Pancreas (tissue), 10 donors: ENCODE results near the gene CTXND1. TPM values are rescaled to one million over a fixed set of nuclear protein-coding genes. Genes with fewer than 3 reads are reported as not detected.
A peak's percentile ranks its signal among the peaks of the same experiment; 100 is the strongest.

Experiments
- ATAC-seq, 4 donors: fragments of 200-7000 bp; cut with Tn5 transposase; one replicate each; pipeline versions ENCODE4 v1.8.0 to v1.9.1; 2020; ENCODE audit warnings: mild to moderate bottlenecking in 4 of 4, moderate library complexity in 4 of 4
- DNase-seq, 6 donors: peaks; one replicate each; pipeline ENCODE4 v3.0.0-alpha.2; 2020
- FAIRE-seq: peaks from 2 replicates; lab custom pipeline; 2012; peaks lifted over from hg19 to GRCh38; lab: Jason Lieb, UNC
- H3K27ac ChIP-seq, 4 donors: fragments of 200-600 bp; sonication (generic); 1 replicate in 3 of 4; 2 replicates in 1 of 4; pipeline versions ENCODE4 v1.5.0 to v1.8.0; 2020
- H3K27me3 ChIP-seq, 4 donors: fragments of 200-600 bp; one replicate each; pipeline ENCODE4 v1.8.0; 2021
- H3K36me3 ChIP-seq, 3 donors: fragments of 200-600 bp; sonication (generic) in 1 of 3; one replicate each; pipeline versions ENCODE4 v1.5.0 to v1.8.0; 2020 to 2021
- H3K4me1 ChIP-seq, 3 donors: fragments of 200-600 bp; one replicate each; pipeline ENCODE4 v1.8.0; 2021
- H3K4me3 ChIP-seq, 4 donors: fragments of 200-600 bp; sonication (generic) in 2 of 4; one replicate each; pipeline versions ENCODE4 v1.5.0 to v1.8.0; 2020 to 2021
- H3K9me3 ChIP-seq, 4 donors: fragments of 200-600 bp; one replicate each; pipeline ENCODE4 v1.8.0; 2021
- CTCF ChIP-seq, 4 donors: fragments of 200-600 bp; sonication (generic) in 3 of 4; IDR thresholded peaks; one replicate each; pipeline versions ENCODE4 v1.5.0 to v1.8.0; 2021; ENCODE audit warnings: antibody characterized with exemption in 4 of 4
- WGBS, 2 donors: extraction: QIAGEN DNeasy Blood & Tissue Kit; methylation state at CpG; one replicate each; pipeline ENCODE4 v1.1.7; 2013; 5-methylcytosine and 5-hydroxymethylcytosine counted together
- intact Hi-C, 3 donors: fragments of 100-400 bp; cut with DNase I; formaldehyde crosslinking; loops; one replicate each; pipeline versions ENCODE4 v1.11.1 to v1.14.2; 2022
- polyA plus RNA-seq, 2 donors: library from polyadenylated mRNA; stranded (reverse); fragments of 200-250 nt; gene quantifications; one replicate each; pipeline ENCODE4 v1.2.3, GENCODE V29; 2013
- total RNA-seq, 6 donors: library from RNA; stranded (reverse); fragmentation: NEBNext Ultra II Directional in 4 of 6; extraction: Animal tissue kit (Norgen Biotek cat#: 25700) in 4 of 6; gene quantifications; one replicate each; pipeline versions ENCODE4 v1.2.1 to v1.2.4, GENCODE V29; 2021 to 2023
- donor health status: healthy with polysubstance abuse.
- donor health status: DM: no; HTN: no; CAD: no; lungs with moderate emphysema.
- donor health status: DM: no; HTN: no; CAD: no.
- donor health status: control.
- donor health status: control.
- donor health status: Bipolar disorder and iron deficiency.
- donor health status: DM: yes; HTN: yes; CAD: no.
- donor health status: DM: no; HTN: no; CAD: no.
- donor health status: DM: no; HTN: no; CAD: no.
- donor health status: DM: yes; HTN: yes; CAD: no.

The CTXND1 gene
- total and polyA plus RNA-seq, 8 donors = 0.37 to 1.4 (median 0.61) TPM

- 58 to 76% methylated on average over 12 of the region's 12 CpGs for WGBS, 2 donors
- no peak for FAIRE-seq
- ATAC-seq = peak in 2 of 4 donors; percentile 30 to 42
Observed at GRCh38 chr15:80210611-80211573, 41.1 kb downstream of the CTXND1 start.

DNA sequence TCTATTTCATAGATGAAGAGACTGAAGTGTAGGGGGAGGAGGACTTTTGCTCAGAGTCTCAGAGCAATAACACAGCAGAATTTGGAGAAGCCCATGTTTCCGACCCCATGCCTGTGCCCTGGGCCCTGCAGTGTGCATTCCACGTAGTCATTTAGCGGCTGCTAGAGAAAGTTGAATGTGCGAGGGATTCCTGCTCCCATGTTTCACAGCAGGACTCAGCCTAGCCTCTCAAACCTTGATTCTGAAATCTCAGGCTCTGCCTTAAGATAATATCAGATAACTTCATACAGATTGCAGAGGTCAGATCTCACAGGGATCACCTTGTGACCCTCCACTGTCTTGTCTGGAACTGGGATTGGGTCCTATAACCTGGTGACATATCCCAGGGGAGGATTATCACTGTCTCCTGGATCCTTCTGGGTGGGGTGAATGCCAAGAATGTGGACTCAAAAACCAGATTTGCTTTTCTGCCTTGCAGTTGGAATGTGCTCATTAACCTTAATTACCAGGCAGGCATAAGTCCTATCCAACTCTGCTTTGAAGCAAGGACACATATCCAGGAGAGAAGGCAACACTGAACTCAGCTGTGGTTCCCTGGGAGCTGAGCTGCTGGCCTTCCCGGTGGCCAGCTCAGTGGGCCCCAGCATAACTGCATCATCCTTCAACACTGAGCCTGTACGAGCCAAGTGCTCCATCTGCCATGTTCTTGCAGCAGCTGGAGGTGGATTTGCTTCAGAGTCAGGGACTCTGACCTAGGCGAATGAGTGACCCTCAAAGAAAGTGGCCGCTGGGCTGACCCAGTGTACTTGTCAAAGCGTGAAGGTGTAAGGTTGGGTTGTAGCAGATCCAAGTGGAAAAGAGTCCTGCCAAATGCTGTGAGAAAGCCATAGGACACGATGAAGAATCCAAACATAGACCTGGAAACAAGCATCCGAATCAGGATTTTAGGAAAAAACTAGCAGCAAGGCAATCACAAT is 43.0 kb downstream of the CTXND1 start:
- DNase-seq (no peak), ATAC-seq (no peak), FAIRE-seq (no peak)
- no peaks in the 10 kb centered on the region for H3K27me3 ChIP-seq
- H3K27ac ChIP-seq = no peak overlapping the region
- no peaks in the 10 kb centered on the region for H3K9me3 ChIP-seq
- intact Hi-C loops = no loop called here
- no peak overlapping the region for H3K4me3 ChIP-seq
- H3K36me3 ChIP-seq = no peaks in the 10 kb centered on the region
- TF ChIP-seq CTCF (IDR thresholded peaks at IDR 0.05) = no peak
- H3K4me1 ChIP-seq = peaks cover 0 to 10% (median 0%) of the 10 kb centered on the region in 3 donors
- WGBS, 2 donors = 90 to 91% methylated on average over 11 of the region's 11 CpGs

More at GRCh38 chr15:80210611-80211573, 41.1 kb downstream of the CTXND1 start:
- H3K4me1 ChIP-seq = peaks cover 0 to 23% (median 4%) of the 10 kb centered on the region in 3 donors
- no peak overlapping the region for H3K4me3 ChIP-seq
- H3K27me3 ChIP-seq = no peaks in the 10 kb centered on the region
- H3K27ac ChIP-seq = no peak overlapping the region
- no peak for TF ChIP-seq CTCF (IDR thresholded peaks at IDR 0.05)
- intact Hi-C loops = no loop called here
- H3K9me3 ChIP-seq = no peaks in the 10 kb centered on the region
- H3K36me3 ChIP-seq = no peaks in the 10 kb centered on the region
- DNase-seq = no peak

- peaks cover 0 to 8% (median 0%) of the 10 kb centered on the region in 3 donors for H3K4me1 ChIP-seq
- H3K27me3 ChIP-seq = no peaks in the 10 kb centered on the region
- H3K27ac ChIP-seq = no peak overlapping the region
- H3K36me3 ChIP-seq = no peaks in the 10 kb centered on the region
- ATAC-seq = peak in 2 of 4 donors; percentile 37 to 39
- no peak overlapping the region for H3K4me3 ChIP-seq
- no peak for FAIRE-seq
- no peaks in the 10 kb centered on the region for H3K9me3 ChIP-seq
- intact Hi-C loops = no loop called here
- no peak for DNase-seq
- 60 to 62% methylated on average over 3 of the region's 3 CpGs for WGBS, 2 donors
- no peak for TF ChIP-seq CTCF (IDR thresholded peaks at IDR 0.05)
Observed at GRCh38 chr15:80207887-80208286, 44.1 kb downstream of the CTXND1 start.

DNA sequence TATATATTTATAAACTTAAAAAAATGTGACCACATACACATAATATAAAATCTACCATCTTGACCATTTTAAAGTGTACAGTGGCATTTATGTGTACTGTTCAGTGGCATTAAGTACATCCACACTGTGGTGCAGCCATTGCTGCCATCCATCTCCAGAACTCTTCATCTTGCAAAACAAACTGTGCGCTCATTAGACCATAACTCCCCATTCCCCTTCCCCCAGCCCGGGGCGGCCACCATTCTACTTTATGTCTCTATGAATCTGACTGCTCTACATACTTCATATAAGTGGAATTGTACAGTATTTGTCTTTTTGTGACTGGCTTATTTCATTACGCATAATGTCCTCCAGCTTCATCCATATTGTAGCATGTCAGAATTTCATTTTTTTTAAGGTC is 47.8 kb downstream of the CTXND1 start:
- no peaks in the 10 kb centered on the region for H3K9me3 ChIP-seq
- H3K4me1 ChIP-seq = peaks cover 0 to 8% (median 0%) of the 10 kb centered on the region in 3 donors
- intact Hi-C loops = no loop called here
- TF ChIP-seq CTCF (IDR thresholded peaks at IDR 0.05) = no peak
- H3K36me3 ChIP-seq = no peaks in the 10 kb centered on the region
- H3K27ac ChIP-seq = no peak overlapping the region
- no peaks in the 10 kb centered on the region for H3K27me3 ChIP-seq
- no peak overlapping the region for H3K4me3 ChIP-seq
- no peak for ATAC-seq
- FAIRE-seq = no peak
- 92 to 95% methylated on average over 4 of the region's 4 CpGs for WGBS, 2 donors
- DNase-seq = no peak
